SU-DHL-6 (cell line): Measurements from ENCODE around the gene CRTAC1.

Experiments used
- H2AFZ ChIP-seq: fragments of 200-600 bp; sonication (generic); 2 replicates; pipeline ENCODE4 v1.6.1; 2014; ENCODE audit warnings: low read depth, mild to moderate bottlenecking, moderate library complexity, mixed read lengths, antibody characterized with exemption, low read length; ENCODE audit not compliant: severe bottlenecking
- H3F3A ChIP-seq: fragments of 200-600 bp; shearing (Covaris generic); 2 replicates; pipeline ENCODE4 v1.6.0; 2016; ENCODE audit warnings: antibody characterized with exemption, mild to moderate bottlenecking; ENCODE audit not compliant: insufficient read depth
- H3K27ac ChIP-seq: fragments of 200-600 bp; sonication (generic); 2 replicates; pipeline ENCODE4 v1.5.1; 2016; ENCODE audit warnings: low read depth, mild to moderate bottlenecking, low read length, moderate library complexity, mixed read lengths
- H3K27me3 ChIP-seq: fragments of 200-600 bp; sonication (generic), shearing (Covaris generic); 2 replicates; pipeline ENCODE4 v1.6.0; 2014; ENCODE audit warnings: mild to moderate bottlenecking, low read length
- H3K36me3 ChIP-seq: fragments of 200-600 bp; sonication (generic); 2 replicates; pipeline ENCODE4 v1.6.1; 2014; ENCODE audit warnings: mild to moderate bottlenecking, low read length, mixed read lengths
- H3K4me2 ChIP-seq: fragments of 300-600, 200-600 bp; shearing (Covaris generic), sonication (generic); 2 replicates; pipeline ENCODE4 v1.6.0; 2014; ENCODE audit warnings: low read length, low read depth, mild to moderate bottlenecking; ENCODE audit not compliant: poor library complexity, severe bottlenecking
- H3K4me3 ChIP-seq: fragments of 200-600 bp; sonication (generic); 2 replicates; pipeline ENCODE4 v1.5.1; 2014; ENCODE audit warnings: antibody characterized with exemption, low read length, mild to moderate bottlenecking, mixed read lengths; ENCODE audit not compliant: insufficient read depth, poor library complexity, severe bottlenecking
- H3K79me2 ChIP-seq: fragments of 200-600 bp; sonication (generic); 2 replicates; pipeline ENCODE4 v1.6.1; 2014; ENCODE audit warnings: mild to moderate bottlenecking, low read length, moderate library complexity; ENCODE audit not compliant: insufficient read depth
- H3K9ac ChIP-seq: fragments of 200-600 bp; sonication (generic); 2 replicates; pipeline ENCODE4 v1.7.0; 2014; ENCODE audit warnings: mild to moderate bottlenecking, low read length
- H3K9me2 ChIP-seq: fragments of 200-600 bp; sonication (generic); replicated peaks from 2 replicates; pipeline ENCODE4 v1.6.1; 2014; ENCODE audit warnings: low read length; ENCODE audit not compliant: insufficient read depth
- H3K9me3 ChIP-seq: fragments of 200-600 bp; sonication (generic); 2 replicates; pipeline ENCODE4 v1.6.1; 2014; ENCODE audit warnings: low read length, mixed read lengths; ENCODE audit not compliant: insufficient read depth
- H4K20me1 ChIP-seq: fragments of 200-600 bp; sonication (generic); 2 replicates; pipeline ENCODE4 v1.6.1; 2014; ENCODE audit warnings: low read depth, mild to moderate bottlenecking, antibody characterized with exemption, low read length, moderate library complexity, mixed read lengths
- CTCF ChIP-seq: fragments of 200-600 bp; sonication (generic); IDR thresholded peaks from one replicate; pipeline ENCODE4 v1.5.1; 2017; ENCODE audit warnings: antibody characterized with exemption, mild to moderate bottlenecking, low read length, moderate library complexity; ENCODE audit not compliant: insufficient read depth, poor library complexity, severe bottlenecking
- EZH2phosphoT487 ChIP-seq: fragments of 200-600 bp; sonication (generic), shearing (Covaris generic); conservative IDR thresholded peaks from 2 replicates; pipeline ENCODE4 v1.6.1; 2018; ENCODE audit warnings: mild to moderate bottlenecking, antibody characterized with exemption, low read length, moderate library complexity, mixed read lengths

Gene CRTAC1

GRCh38 chr10:97876402-97876801, 154.0 kb downstream of the CRTAC1 start:
- H3K9me3 ChIP-seq: no peaks in the 10 kb centered on the region
- H3K4me2 ChIP-seq: no peak overlapping the region
- no peak overlapping the region for H3K9ac ChIP-seq
- H3F3A ChIP-seq: no peaks in the 10 kb centered on the region
- H3K4me3 ChIP-seq: no peak overlapping the region
- no peak overlapping the region for H2AFZ ChIP-seq
- H3K36me3 ChIP-seq: no peaks in the 10 kb centered on the region
- no peaks in the 10 kb centered on the region for H3K79me2 ChIP-seq
- no peaks in the 10 kb centered on the region for H3K9me2 ChIP-seq
- H3K27ac ChIP-seq: no peak overlapping the region
- no peaks in the 10 kb centered on the region for H4K20me1 ChIP-seq
- no peak for TF ChIP-seq EZH2phosphoT487
- no peak for TF ChIP-seq CTCF
- H3K27me3 ChIP-seq: no peaks in the 10 kb centered on the region

- Histone ChIP-seq H3K27me3 (no peaks in the 10 kb centered on the region), H3K9me2 (no peaks in the 10 kb centered on the region), H3K79me2 (no peaks in the 10 kb centered on the region), H4K20me1 (no peaks in the 10 kb centered on the region), H2AFZ (no peak overlapping the region), H3K4me2 (no peak overlapping the region), H3K27ac (no peak overlapping the region), H3K4me3 (no peak overlapping the region), H3K36me3 (no peaks in the 10 kb centered on the region), H3K9me3 (no peaks in the 10 kb centered on the region), H3F3A (no peaks in the 10 kb centered on the region), H3K9ac (no peak overlapping the region)
- TF ChIP-seq CTCF: no peak
- no peak for TF ChIP-seq EZH2phosphoT487
These were observed 155.0 kb downstream of the CRTAC1 start for GRCh38 chr10:97875391-97875790.

GRCh38 chr10:97874332-97874731, 156.1 kb downstream of the CRTAC1 start:
- Histone ChIP-seq H4K20me1 (no peaks in the 10 kb centered on the region), H3K36me3 (no peaks in the 10 kb centered on the region)
- TF ChIP-seq EZH2phosphoT487 (no peak), CTCF (no peak)

More at GRCh38 chr10:97874332-97874731, 156.1 kb downstream of the CRTAC1 start:
- no peaks in the 10 kb centered on the region for H3K27me3 ChIP-seq
- no peak overlapping the region for H3K9ac ChIP-seq
- no peak overlapping the region for H2AFZ ChIP-seq
- no peak overlapping the region for H3K27ac ChIP-seq
- H3F3A ChIP-seq: no peaks in the 10 kb centered on the region
- H3K4me2 ChIP-seq: no peak overlapping the region
- H3K9me3 ChIP-seq: no peaks in the 10 kb centered on the region
- H3K79me2 ChIP-seq: no peaks in the 10 kb centered on the region
- H3K4me3 ChIP-seq: no peak overlapping the region
- H3K9me2 ChIP-seq: no peaks in the 10 kb centered on the region
